ENCODE data around the gene ABHD17C.

ABHD17C gene

DNA sequence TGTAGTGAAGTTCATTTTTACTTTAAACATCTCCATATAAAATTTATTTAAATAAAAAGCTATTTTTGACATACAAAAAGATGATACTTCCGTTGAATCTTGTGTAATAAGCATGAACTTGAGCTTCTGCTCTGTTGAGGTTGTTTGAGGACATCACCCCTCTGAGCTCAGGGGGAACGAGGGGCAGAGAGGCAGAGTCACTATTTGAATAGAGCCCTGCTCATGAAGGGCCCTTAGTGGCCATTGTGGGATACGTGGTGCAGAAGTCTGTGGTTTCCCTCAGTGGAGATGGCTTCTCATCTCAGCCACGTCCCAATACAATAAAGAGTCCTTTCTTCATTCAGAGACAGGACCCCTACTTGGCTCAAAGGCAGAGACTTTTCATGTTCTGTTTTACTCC lies 94.7 kb downstream of the ABHD17C start:
- no peak overlapping the region for H3K4me3 ChIP-seq (ENCODE audit: low read length)
- no peak for DNase-seq (ENCODE audit: low read depth)
- TF ChIP-seq CTCF (conservative IDR thresholded peaks at IDR 0.05; ENCODE audit: low read length), result no peak

DNA sequence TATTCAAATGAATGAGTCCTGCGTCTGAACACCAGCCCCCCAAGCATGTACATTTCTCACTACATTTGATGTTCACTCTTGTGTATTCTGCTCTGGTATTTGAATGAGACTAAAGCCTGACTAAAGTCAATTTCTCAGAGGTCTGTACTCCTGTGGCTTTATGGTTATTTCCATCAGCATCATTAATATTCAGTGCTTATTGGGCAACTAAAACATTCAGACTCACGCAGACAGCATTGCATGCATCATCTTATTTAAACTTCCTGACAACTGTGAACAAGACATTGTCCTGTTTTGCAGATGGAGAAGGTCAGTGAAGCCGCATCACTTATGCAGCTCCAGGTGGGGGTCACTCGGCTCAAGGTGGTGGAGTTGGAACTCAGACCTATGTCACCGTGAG lies 95.1 kb downstream of the ABHD17C start:
- no peak for DNase-seq (ENCODE audit: low read depth)
- TF ChIP-seq CTCF (conservative IDR thresholded peaks at IDR 0.05; ENCODE audit: low read length), result no peak
- no peak overlapping the region for H3K4me3 ChIP-seq (ENCODE audit: low read length)

GRCh38 chr15:80791004-80791403 lies 95.9 kb downstream of the ABHD17C start:
- no peak for DNase-seq (ENCODE audit: low read depth)
- H3K4me3 ChIP-seq (ENCODE audit: low read length), result no peak overlapping the region
- no peak for TF ChIP-seq CTCF (conservative IDR thresholded peaks at IDR 0.05; ENCODE audit: low read length)

DNA sequence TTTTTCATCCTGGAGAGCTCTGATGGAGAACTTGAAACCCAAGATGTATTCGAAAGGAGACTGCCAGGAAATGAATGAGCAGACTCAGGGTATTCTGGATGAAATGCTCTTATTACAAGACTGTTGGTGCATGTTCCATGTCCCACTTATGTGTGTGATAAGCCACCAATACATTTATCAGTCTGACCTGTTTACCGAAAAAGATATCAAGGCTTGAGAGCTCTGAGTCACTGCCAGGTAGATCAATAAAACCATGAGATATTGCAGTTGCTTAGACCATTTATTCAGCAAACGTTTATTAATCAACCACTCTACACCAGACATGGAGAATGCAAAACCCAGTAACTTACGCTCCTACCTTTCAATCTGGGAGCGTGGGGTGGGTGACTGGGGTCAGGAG lies 101.3 kb downstream of the ABHD17C start:
- TF ChIP-seq CTCF (conservative IDR thresholded peaks at IDR 0.05; ENCODE audit: low read length), result no peak
- H3K4me3 ChIP-seq (ENCODE audit: low read length), result no peak overlapping the region
- no peak for DNase-seq (ENCODE audit: low read depth)

DNA sequence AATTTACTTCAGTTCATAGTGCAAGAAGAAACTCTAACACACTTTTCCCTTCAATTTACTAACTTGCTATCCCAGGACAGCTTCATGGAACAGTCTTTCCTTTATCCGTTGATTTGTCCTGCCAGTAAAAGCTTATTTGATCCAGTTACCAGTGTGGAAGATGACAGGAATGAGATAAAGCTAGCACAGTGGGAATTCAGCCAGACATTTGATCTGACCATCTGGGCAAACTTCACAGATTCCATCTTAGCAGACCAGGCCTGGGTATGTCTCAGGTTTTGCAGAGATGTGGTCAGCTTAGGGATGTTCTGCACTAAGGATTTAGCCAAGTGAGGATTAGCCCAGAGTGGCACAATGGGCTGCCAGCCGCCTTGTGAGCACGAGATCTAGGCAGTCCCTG lies 103.8 kb downstream of the ABHD17C start:
- no peak overlapping the region for H3K4me3 ChIP-seq (ENCODE audit: low read length)
- no peak for DNase-seq (ENCODE audit: low read depth)
- TF ChIP-seq CTCF (conservative IDR thresholded peaks at IDR 0.05; ENCODE audit: low read length), result no peak

DNA sequence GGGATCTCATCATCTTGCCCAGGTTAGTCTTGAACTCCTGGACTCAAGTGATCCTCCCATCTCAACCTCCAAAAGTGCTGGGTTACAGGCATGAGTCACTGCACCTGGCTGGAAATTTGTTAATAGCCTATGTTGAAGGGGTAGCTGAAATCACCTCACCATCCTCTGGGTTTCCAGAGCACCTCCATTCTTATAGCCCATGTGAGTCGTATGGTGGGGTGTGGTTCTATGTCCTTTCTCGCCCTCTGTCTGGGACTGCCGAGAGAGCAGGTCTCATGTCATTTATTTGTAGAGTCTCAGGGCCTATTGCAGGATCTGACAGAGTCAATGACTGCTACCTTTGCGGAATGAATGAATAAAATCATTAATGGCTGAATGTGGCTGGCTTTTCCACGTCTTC lies 105.0 kb downstream of the ABHD17C start:
- DNase-seq (ENCODE audit: low read depth), result no peak
- TF ChIP-seq CTCF (conservative IDR thresholded peaks at IDR 0.05; ENCODE audit: low read length), result no peak
- no peak overlapping the region for H3K4me3 ChIP-seq (ENCODE audit: low read length)

DNA sequence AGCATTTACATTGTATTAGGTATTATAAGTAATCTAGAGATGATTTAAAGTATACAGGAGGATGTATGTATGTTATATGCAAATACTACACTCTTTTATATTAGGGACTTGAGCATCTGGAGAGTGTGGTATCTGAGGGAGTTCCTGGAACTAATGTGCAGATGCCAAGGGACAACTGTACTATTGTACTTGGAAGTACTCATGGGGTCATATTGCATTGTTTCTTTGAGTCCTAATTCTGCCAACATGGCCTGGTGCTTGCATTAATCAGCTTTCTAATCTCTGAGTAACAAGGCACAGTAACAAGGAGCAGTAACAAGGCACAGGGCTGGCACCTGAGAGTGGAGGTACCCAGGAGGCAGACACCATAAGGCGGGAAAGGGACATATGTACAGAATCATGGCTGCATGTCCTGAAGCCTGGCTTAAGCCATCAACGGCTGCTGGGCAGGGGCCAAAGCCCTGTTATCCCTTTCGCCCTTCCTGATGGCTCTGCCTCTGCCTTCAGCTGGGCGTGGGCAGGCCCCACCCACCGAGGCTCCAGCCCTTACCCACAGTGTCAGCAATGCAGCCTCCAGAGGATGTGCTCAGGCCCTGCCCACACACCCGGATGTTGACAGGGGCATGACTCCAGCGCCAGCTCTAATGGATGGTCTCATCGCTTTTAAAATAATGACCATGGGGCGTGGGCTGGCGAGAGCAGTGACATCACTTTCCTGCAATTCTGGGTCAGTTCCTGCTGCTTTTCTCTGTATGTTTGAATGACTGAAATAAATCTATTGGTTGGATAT lies 107.0 kb downstream of the ABHD17C start:
- no peak for DNase-seq (ENCODE audit: low read depth)
- no peak for TF ChIP-seq CTCF (conservative IDR thresholded peaks at IDR 0.05; ENCODE audit: low read length)
- no peak overlapping the region for H3K4me3 ChIP-seq (ENCODE audit: low read length)

All from AG10803 (cell line).